ENCODE results near the gene PLPP3.

GRCh38 chr1:56469640-56470371 is 109.6 kb downstream of the PLPP3 start:
- no peak for TF ChIP-seq CTCF (IDR thresholded peaks at IDR 0.05)
- no peak for TF ChIP-seq POLR2A (IDR thresholded peaks at IDR 0.05)

Measured in lower leg skin (tissue), 3 donors.